AG09309 (cell line): ENCODE results near the gene TBL1XR1.

Source experiments
- DNase-seq: peaks from one replicate; pipeline ENCODE4 v3.0.0-alpha.2; 2010; ENCODE audit warnings: low read depth
- H3K4me3 ChIP-seq: 2 replicates; pipeline ENCODE4 v1.5.1; 2011; ENCODE audit warnings: mild to moderate bottlenecking, low read depth, low read length, moderate library complexity; ENCODE audit not compliant: control insufficient read depth
- TF ChIP-seq, protein P1 (sequence below): IDR thresholded peaks from 2 replicates; pipeline ENCODE4 v1.5.1; 2011; ENCODE audit warnings: mild to moderate bottlenecking, low read depth, low read length, inconsistent platforms; ENCODE audit not compliant: insufficient read depth, control insufficient read depth; ENCODE audit errors: missing control alignments

TBL1XR1 gene

DNA sequence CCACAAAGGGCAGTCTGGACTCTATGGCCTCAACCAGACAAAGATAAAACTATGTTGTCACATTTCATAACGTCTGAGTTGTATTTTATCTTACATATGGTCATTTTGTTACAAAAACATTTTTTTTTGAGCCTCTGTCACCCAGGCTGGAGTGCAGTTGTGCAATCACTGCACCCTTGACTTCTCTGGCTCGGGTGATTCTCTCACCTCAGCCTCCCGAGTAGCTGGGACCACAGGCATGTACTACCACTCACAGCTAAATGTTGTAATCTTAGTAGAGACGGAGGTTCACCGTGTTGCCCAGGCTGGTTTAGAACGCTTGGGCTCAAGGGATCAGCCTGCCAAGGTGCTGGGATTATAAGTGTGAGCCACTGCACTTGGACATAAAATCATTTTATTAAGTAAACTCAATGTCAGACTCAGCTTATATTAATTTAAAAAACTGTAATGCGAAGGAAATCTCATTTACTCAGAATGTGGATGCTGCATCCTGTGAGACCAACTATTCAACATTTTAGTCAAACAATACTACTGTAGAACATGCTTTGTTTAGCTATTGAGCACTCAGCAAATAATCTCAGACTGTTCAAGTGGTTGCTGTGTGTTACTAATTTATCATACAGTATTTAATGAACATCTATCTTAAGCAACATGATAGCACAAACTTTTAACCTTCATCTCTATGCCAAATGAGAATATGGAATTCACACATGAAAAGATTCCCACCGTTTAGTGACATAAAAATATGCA lies 209.2 kb downstream of the TBL1XR1 start:
- TF ChIP-seq, protein P1, sequence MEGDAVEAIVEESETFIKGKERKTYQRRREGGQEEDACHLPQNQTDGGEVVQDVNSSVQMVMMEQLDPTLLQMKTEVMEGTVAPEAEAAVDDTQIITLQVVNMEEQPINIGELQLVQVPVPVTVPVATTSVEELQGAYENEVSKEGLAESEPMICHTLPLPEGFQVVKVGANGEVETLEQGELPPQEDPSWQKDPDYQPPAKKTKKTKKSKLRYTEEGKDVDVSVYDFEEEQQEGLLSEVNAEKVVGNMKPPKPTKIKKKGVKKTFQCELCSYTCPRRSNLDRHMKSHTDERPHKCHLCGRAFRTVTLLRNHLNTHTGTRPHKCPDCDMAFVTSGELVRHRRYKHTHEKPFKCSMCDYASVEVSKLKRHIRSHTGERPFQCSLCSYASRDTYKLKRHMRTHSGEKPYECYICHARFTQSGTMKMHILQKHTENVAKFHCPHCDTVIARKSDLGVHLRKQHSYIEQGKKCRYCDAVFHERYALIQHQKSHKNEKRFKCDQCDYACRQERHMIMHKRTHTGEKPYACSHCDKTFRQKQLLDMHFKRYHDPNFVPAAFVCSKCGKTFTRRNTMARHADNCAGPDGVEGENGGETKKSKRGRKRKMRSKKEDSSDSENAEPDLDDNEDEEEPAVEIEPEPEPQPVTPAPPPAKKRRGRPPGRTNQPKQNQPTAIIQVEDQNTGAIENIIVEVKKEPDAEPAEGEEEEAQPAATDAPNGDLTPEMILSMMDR = no peak
- DNase-seq = peak; percentile 16
- no peak overlapping the region for H3K4me3 ChIP-seq

GRCh38 chr3:176978441-176978840 lies 218.8 kb downstream of the TBL1XR1 start:
- TF ChIP-seq, protein P1 = no peak
- H3K4me3 ChIP-seq = no peak overlapping the region
- no peak for DNase-seq

DNA sequence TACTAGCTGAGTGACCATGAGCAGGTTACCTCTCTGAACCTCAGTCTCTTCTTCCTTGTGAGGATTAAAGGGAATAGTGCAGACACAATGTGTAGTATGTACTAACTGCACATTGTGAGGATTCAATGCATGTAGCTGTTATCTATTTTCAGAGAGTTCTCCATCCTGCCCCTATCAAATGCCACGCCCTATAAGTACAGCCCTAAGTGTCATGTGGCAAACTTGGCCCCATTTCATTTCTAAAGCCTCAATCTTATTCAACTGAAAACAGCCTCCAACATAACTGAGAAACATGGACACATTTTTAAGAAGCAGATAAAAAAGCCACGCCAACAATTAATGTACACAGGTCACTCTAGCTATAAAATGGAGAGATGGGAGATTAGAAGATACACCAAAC lies 220.0 kb downstream of the TBL1XR1 start:
- no peak for DNase-seq
- H3K4me3 ChIP-seq = no peak overlapping the region
- TF ChIP-seq, protein P1 = no peak

GRCh38 chr3:176976586-176976985 lies 220.7 kb downstream of the TBL1XR1 start:
- TF ChIP-seq, protein P1 = no peak
- no peak overlapping the region for H3K4me3 ChIP-seq
- DNase-seq = no peak

DNA sequence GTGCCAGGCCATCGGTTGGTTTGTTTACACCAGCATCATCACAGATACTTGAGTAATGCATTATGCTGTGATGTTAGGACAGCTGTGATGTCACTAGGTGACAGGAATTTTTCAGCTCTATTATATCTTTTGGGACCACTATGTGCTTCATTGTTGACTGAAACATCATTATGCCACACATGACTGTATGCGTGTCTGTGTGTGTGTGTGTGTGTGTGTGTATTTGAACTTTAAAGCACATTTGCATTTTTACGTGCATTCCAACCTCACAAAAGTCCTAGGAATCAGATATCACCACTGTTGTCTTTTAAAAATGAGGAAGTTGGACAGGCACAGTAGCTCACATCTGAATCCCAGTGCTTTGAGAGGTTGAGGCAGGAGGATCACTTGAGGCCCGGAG lies 223.0 kb downstream of the TBL1XR1 start:
- H3K4me3 ChIP-seq = no peak overlapping the region
- TF ChIP-seq, protein P1 = no peak
- DNase-seq = no peak

- no peak for DNase-seq
- TF ChIP-seq, protein P1 = no peak
- no peak overlapping the region for H3K4me3 ChIP-seq
Measured at GRCh38 chr3:176971613-176972174, 225.6 kb downstream of the TBL1XR1 start.
